Naive thymus-derived CD8-positive, alpha-beta T cell (primary cell): ENCODE measurements around the gene SMIM14. TPM values are rescaled to one million over a fixed set of nuclear protein-coding genes. Genes with fewer than 3 reads are reported as not detected.

ENCODE experiments used
- ATAC-seq, 2 donors: fragments of 150-1000 bp; cut with Tn5 transposase in 1 of 2; sonication (Bioruptor Pico), chemical (Tn5 transposase) in 1 of 2; 1 replicate in 1 of 2; 2 replicates in 1 of 2; pipeline ENCODE4 v1.10.0; 2021; ENCODE audit warnings: mild to moderate bottlenecking in 2 of 2, moderate library complexity in 2 of 2
- POLR2A ChIA-PET: fragments of 350-600 bp; sonication (Branson Sonifier 250); formaldehyde crosslinking; loops from one replicate; lab custom pipeline; 2021; ENCODE audit warnings: antibody characterized with exemption; lab: Charles Lee
- DNase-seq, 10 donors: peaks; one replicate each; pipeline versions ENCODE4 v3.0.0 to v3.0.0-alpha.2; 2020 to 2022
- H3K27ac Mint-ChIP-seq, 10 donors: one replicate each; pipeline ENCODE4 v1.8.0; 2020 to 2022; ENCODE audit warnings: mild to moderate bottlenecking in 10 of 10, mixed read lengths in 10 of 10, moderate library complexity in 4 of 10, inconsistent platforms in 1 of 10
- H3K27me3 Mint-ChIP-seq, 5 donors: one replicate each; pipeline ENCODE4 v1.8.0; 2021 to 2022; ENCODE audit warnings: mixed read lengths in 5 of 5
- H3K36me3 Mint-ChIP-seq, 3 donors: one replicate each; pipeline ENCODE4 v1.8.0; 2020 to 2022; ENCODE audit warnings: mixed read lengths in 3 of 3, mild to moderate bottlenecking in 2 of 3, inconsistent platforms in 1 of 3
- H3K4me1 Mint-ChIP-seq, 4 donors: one replicate each; pipeline ENCODE4 v1.8.0; 2021 to 2022; ENCODE audit warnings: mixed read lengths in 4 of 4
- H3K4me3 Mint-ChIP-seq, 10 donors: one replicate each; pipeline ENCODE4 v1.8.0; 2020 to 2022; ENCODE audit warnings: mild to moderate bottlenecking in 10 of 10, mixed read lengths in 10 of 10, moderate library complexity in 6 of 10, inconsistent platforms in 1 of 10
- H3K9me3 Mint-ChIP-seq, 9 donors: one replicate each; pipeline ENCODE4 v1.8.0; 2020 to 2022; ENCODE audit warnings: mixed read lengths in 9 of 9, mild to moderate bottlenecking in 3 of 9, inconsistent platforms in 1 of 9, moderate library complexity in 1 of 9
- polyA plus RNA-seq, 3 donors: library from polyadenylated mRNA; unstranded; fragments of 300-500 nt; fragmentation: Illumina TruSeq; gene quantifications; one replicate each; pipeline ENCODE4 v1.2.3, GENCODE V29; 2021
- total RNA-seq, 8 experiments: library from RNA in 2 of 8; stranded (reverse) in 2 of 8; gene quantifications; one replicate each; pipeline ENCODE4 v1.2.3 and lab custom pipeline; 2021 to 2026

The SMIM14 gene
- total and polyA plus RNA-seq, 5 experiments from 2014 or later = 11.5 to 51.9 (median 36.5) TPM

DNA sequence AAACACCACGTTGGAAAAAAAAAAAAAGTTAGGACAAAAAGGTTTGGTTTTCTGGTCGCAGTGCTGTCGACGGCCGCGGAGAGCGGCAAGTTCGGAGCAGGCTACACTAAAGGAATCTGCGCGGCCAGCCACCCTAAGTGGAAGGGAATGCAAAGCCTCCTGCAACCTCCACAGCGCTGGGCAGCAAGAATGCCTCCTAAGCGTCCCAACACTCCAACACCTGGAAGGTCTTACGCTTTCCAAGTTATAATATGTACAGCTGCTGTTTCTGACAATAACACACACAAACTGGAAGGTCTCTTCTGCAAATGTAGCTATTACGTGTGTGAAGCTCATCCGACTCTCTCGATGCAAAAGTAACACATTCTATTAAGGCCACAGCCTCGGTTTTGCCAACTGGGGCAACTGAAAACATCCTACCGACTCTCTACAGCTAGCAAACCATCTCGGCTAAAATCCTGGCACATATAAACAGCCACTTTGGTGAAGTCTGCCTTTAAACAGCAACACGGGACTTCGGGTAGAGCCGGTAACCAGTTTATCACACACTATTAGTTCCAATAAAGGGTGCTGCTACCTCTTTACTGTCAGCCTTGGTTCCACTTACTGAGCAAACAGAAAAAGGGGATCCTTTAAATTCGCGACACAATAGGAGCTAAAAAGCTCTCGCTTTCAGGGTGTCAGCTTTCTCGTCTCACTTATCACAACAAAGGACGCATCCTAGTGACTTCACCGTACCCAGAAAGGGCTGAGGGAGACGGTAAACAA, 895 bp downstream of the SMIM14 start:
- POLR2A ChIA-PET = interaction anchor here (0.6 to 3.5 kb wide), 10 partner anchors 8 to 824 kb away, joined by 3 to 19 read pairs (median 6); partner anchors contain the start of genes LIAS, PDS5A, RPL9 and UBE2K
- peak in 7 of 10 donors; percentile 9 to 52 (median 22) for DNase-seq
- H3K27ac Mint-ChIP-seq = peak overlapping the region; percentile 83 to 98 (median 96)
- H3K36me3 Mint-ChIP-seq = no peaks in the 10 kb centered on the region
- no peaks in the 10 kb centered on the region for H3K9me3 Mint-ChIP-seq
- peak overlapping the region; percentile 82 to 97 (median 92) for H3K4me3 Mint-ChIP-seq
- H3K27me3 Mint-ChIP-seq = no peaks in the 10 kb centered on the region
- peaks cover 11 to 53% (median 44%) of the 10 kb centered on the region in 4 donors for H3K4me1 Mint-ChIP-seq
- ATAC-seq = peak; percentile 23 to 37

GRCh38 chr4:39637221-39637585, 1.5 kb downstream of the SMIM14 start:
- Mint-ChIP-seq H3K27ac (peak overlapping the region; percentile 83 to 98 (median 96)), H3K36me3 (no peaks in the 10 kb centered on the region), H3K4me3 (peak overlapping the region; percentile 82 to 97 (median 92)), H3K9me3 (no peaks in the 10 kb centered on the region), H3K27me3 (no peaks in the 10 kb centered on the region), H3K4me1 (peaks cover 11 to 53% (median 44%) of the 10 kb centered on the region in 4 donors)
- no peak for DNase-seq
- ATAC-seq = no peak
- POLR2A ChIA-PET = interaction anchor here (1.1 to 3.5 kb wide), 6 partner anchors 10 to 341 kb away, joined by 3 to 19 read pairs (median 8); partner anchors contain the start of genes LIAS, PDS5A, RPL9 and UGDH

DNA sequence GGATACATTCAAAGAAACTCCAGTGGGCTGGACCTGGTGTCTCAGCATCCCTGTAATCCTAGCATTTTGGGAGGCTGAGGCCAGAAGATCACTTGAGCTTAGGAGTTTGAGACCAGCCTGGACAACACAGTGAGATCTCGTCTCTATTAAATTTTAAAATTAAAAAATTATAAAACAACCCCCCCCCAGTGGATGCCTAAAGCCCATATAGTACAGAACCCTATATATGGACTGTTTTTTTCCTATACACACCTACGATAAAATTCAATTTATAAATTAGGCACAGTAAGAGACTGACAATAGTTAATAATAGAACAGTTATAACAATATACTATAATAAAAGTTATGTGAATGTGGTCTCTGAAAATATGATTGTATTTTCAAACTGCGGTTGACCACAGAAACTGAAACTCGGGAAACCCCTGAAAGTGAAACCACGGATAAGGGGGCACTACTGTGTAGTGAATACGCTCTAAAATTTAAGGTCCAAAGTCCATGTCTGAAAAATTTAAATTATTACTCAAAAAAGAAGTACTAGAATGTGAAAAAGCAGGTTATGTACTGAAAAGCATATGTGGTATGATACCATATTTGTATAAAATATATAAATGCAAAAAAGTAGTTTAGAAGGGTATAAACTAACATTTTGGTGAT, 2.0 kb downstream of the SMIM14 start:
- POLR2A ChIA-PET = no interaction called here
- peaks cover 11 to 53% (median 44%) of the 10 kb centered on the region in 4 donors for H3K4me1 Mint-ChIP-seq
- H3K9me3 Mint-ChIP-seq = no peaks in the 10 kb centered on the region
- ATAC-seq (no peak), DNase-seq (peak in 5 of 10 donors; percentile 4 to 45 (median 19))
- peak overlapping the region in 9 of 10 donors; percentile 82 to 97 (median 92) for H3K4me3 Mint-ChIP-seq
- no peaks in the 10 kb centered on the region for H3K27me3 Mint-ChIP-seq
- H3K27ac Mint-ChIP-seq = peak overlapping the region; percentile 21 to 98 (median 94)
- no peaks in the 10 kb centered on the region for H3K36me3 Mint-ChIP-seq

DNA sequence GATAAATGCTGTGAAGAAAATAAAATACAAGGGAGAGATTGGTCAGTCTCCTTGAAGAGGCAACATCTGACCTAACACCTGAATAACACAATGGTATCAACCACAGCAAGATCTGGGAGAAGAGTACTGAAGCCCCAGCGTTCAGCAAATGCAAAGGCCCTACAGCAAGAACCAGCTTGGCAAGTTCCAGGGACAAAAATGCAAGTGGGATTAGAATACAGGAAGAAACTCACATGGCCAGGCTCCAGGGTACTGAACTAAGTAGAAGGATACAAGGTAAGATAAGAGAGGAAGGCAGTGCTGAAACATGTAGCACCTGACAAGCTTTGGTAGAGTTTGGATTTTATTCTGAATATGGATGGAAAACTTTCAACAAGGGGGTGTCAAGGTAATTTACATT, 3.6 kb downstream of the SMIM14 start:
- Mint-ChIP-seq H3K27ac (peak overlapping the region; percentile 29 to 94 (median 79)), H3K36me3 (no peaks in the 10 kb centered on the region), H3K4me3 (peak overlapping the region in 4 of 10 donors; percentile 0 to 16 (median 10)), H3K9me3 (no peaks in the 10 kb centered on the region), H3K4me1 (peaks cover 11 to 56% (median 41%) of the 10 kb centered on the region in 4 donors), H3K27me3 (no peaks in the 10 kb centered on the region)
- ATAC-seq (no peak), DNase-seq (no peak)
- POLR2A ChIA-PET = no interaction called here

- no peaks in the 10 kb centered on the region for H3K27me3 Mint-ChIP-seq
- H3K27ac Mint-ChIP-seq = peak overlapping the region in 2 of 10 donors; percentile 53 to 56
- H3K4me1 Mint-ChIP-seq = peaks cover 14 to 57% (median 24%) of the 10 kb centered on the region in 4 donors
- POLR2A ChIA-PET = no interaction called here
- DNase-seq (no peak), ATAC-seq (no peak)
- peaks cover 0 to 9% (median 0%) of the 10 kb centered on the region in 3 donors for H3K36me3 Mint-ChIP-seq
- peak overlapping the region in 1 of 10 donors; percentile 55 for H3K4me3 Mint-ChIP-seq
- no peaks in the 10 kb centered on the region for H3K9me3 Mint-ChIP-seq
Observed at GRCh38 chr4:39631700-39632079, 7.0 kb downstream of the SMIM14 start.

DNA sequence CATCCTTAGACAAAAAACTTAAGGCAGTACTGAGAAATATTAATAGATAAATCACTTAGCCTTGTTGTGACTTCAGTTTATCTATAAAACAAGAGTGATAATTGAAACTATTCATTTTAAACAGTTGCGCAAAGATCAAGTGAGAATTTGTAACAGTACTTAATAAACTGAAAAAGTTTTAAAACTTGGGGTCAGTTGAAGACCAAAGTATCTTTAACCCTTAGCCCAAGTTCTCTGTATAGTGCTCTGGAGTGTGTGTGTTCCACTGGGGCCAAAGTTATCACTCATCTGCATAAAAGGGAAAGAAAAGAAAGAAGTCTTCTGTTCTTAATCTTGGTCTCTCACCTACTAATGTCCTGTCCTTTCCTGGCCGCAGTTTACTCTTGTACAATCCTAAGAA, 11.3 kb downstream of the SMIM14 start:
- ATAC-seq (no peak), DNase-seq (no peak)
- peaks cover 0 to 26% (median 1%) of the 10 kb centered on the region in 3 donors for H3K36me3 Mint-ChIP-seq
- POLR2A ChIA-PET = no interaction called here
- no peaks in the 10 kb centered on the region for H3K9me3 Mint-ChIP-seq
- no peak overlapping the region for H3K4me3 Mint-ChIP-seq
- peaks cover 5 to 53% (median 9%) of the 10 kb centered on the region in 4 donors for H3K4me1 Mint-ChIP-seq
- H3K27ac Mint-ChIP-seq = peak overlapping the region in 1 of 10 donors; percentile 67
- H3K27me3 Mint-ChIP-seq = no peaks in the 10 kb centered on the region

DNA sequence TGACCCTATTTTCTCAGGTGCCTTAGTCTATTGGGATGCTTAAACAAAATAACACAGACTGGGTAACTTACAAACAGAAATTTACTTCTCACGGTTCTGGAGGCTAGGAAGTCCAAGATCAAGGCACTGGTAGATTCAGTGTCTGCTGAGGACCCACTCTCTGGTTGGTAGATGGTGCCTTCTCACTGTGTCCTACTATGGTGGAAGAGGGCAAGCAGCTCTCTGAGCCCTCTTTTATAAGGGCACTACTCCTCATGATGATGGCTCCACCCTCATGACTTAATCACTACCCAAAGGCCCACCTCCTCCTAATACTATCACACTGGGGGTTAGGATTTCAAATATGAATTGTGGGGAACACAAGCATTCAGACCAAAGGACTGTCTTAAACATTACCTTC, 11.8 kb downstream of the SMIM14 start:
- peaks cover 0 to 26% (median 1%) of the 10 kb centered on the region in 3 donors for H3K36me3 Mint-ChIP-seq
- H3K27me3 Mint-ChIP-seq = no peaks in the 10 kb centered on the region
- DNase-seq (no peak), ATAC-seq (no peak)
- peak overlapping the region in 2 of 10 donors; percentile 38 to 67 for H3K27ac Mint-ChIP-seq
- peak overlapping the region in 1 of 10 donors; percentile 46 for H3K4me3 Mint-ChIP-seq
- POLR2A ChIA-PET = interaction anchor here (1.4 kb wide), 1 partner anchor 11 kb away, joined by 5 read pairs; the partner anchor contains the start of gene SMIM14
- peaks cover 5 to 53% (median 9%) of the 10 kb centered on the region in 4 donors for H3K4me1 Mint-ChIP-seq
- no peaks in the 10 kb centered on the region for H3K9me3 Mint-ChIP-seq

- Mint-ChIP-seq H3K27me3 (no peaks in the 10 kb centered on the region), H3K9me3 (no peaks in the 10 kb centered on the region), H3K36me3 (peaks cover 0 to 26% (median 3%) of the 10 kb centered on the region in 3 donors), H3K27ac (peak overlapping the region in 3 of 10 donors; percentile 9 to 67 (median 9)), H3K4me1 (peaks cover 5 to 53% (median 9%) of the 10 kb centered on the region in 4 donors), H3K4me3 (peak overlapping the region in 1 of 10 donors; percentile 73)
- POLR2A ChIA-PET = interaction anchor here (0.6 to 1.4 kb wide), 2 partner anchors 12 to 26 kb away, joined by 3 to 5 read pairs; partner anchors contain the start of gene SMIM14
- no peak for DNase-seq
- peak in 1 of 2 donors; percentile 61 for ATAC-seq
Observed at GRCh38 chr4:39626261-39626660, 12.4 kb downstream of the SMIM14 start.

GRCh38 chr4:39621582-39621981, 17.1 kb downstream of the SMIM14 start:
- Mint-ChIP-seq H3K9me3 (no peaks in the 10 kb centered on the region), H3K36me3 (peaks cover 0 to 19% (median 4%) of the 10 kb centered on the region in 3 donors), H3K4me3 (no peak overlapping the region), H3K4me1 (peaks cover 0 to 35% (median 4%) of the 10 kb centered on the region in 4 donors), H3K27ac (no peak overlapping the region), H3K27me3 (no peaks in the 10 kb centered on the region)
- POLR2A ChIA-PET = no interaction called here
- ATAC-seq = no peak
- DNase-seq = no peak

DNA sequence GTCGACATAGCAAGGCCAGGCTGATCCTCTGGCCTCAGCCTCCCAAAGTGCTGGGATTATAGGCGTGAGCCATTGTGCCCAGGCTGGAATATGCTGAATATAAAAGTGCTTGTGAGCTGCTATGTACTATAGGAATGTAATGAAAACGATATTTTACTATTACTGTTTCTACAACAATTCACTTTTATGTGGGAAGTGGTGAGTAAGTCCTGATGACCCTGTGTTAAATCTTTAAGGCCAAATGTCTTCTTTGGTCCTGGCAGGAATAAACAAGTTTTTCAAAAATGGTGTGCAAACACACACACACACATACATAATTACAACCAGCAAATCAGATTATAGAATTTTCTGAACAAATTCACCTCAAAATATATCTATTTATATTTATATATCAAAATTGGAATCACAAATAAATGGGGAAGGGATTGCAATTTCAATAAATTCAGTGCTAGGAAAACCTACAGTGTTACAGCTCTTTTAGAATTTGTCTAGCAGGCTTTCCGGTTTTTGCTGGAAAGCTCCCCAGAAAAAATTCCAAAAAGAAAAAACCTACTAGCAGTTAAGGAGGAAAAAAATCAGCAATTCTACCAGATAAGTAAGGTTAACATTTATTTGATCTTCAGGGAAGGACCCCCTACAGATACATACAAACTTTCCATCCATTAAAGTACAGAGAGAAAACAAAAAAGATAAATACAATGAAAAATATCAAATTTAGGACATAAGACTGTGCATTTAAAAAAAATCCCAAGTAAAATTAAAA, 17.9 kb downstream of the SMIM14 start:
- no peak overlapping the region for H3K4me3 Mint-ChIP-seq
- DNase-seq (no peak), ATAC-seq (no peak)
- H3K4me1 Mint-ChIP-seq = peaks cover 0 to 29% (median 4%) of the 10 kb centered on the region in 4 donors
- POLR2A ChIA-PET = interaction anchor here (0.6 kb wide), 1 partner anchor 688 kb away, joined by 5 read pairs; no protein-coding TSS in a partner anchor
- no peak overlapping the region for H3K27ac Mint-ChIP-seq
- no peaks in the 10 kb centered on the region for H3K9me3 Mint-ChIP-seq
- H3K27me3 Mint-ChIP-seq = no peaks in the 10 kb centered on the region
- H3K36me3 Mint-ChIP-seq = peaks cover 0 to 17% (median 4%) of the 10 kb centered on the region in 3 donors

GRCh38 chr4:39617534-39617933, 21.1 kb downstream of the SMIM14 start:
- Mint-ChIP-seq H3K36me3 (peaks cover 0 to 5% (median 3%) of the 10 kb centered on the region in 3 donors), H3K27ac (no peak overlapping the region), H3K4me3 (no peak overlapping the region), H3K9me3 (no peaks in the 10 kb centered on the region), H3K4me1 (peaks cover 0 to 18% (median under 1%) of the 10 kb centered on the region in 4 donors), H3K27me3 (no peaks in the 10 kb centered on the region)
- POLR2A ChIA-PET = no interaction called here
- no peak for DNase-seq
- no peak for ATAC-seq

DNA sequence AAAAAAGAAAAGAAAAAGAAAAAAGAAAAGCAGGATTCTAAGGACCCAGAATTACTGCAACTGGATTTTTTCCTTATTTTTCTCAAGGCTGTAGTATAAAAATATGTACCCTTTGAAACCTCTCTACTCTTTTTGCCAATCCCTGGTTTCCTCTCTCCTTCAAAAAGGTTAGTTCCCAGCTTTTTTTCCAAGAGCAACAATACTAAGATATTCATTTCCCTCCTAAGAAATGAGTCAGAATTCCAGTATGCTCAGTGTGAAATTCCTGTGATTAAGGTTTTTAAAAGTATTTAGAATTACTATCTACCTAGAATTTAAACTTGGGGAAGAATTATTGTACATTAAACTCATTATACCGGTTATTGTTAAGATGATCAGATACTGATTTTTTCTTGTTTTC, 22.0 kb downstream of the SMIM14 start:
- ATAC-seq = no peak
- POLR2A ChIA-PET = no interaction called here
- H3K36me3 Mint-ChIP-seq = peaks cover 0 to 7% (median 5%) of the 10 kb centered on the region in 3 donors

More for the DNA sequence above, 22.0 kb downstream of the SMIM14 start:
- H3K4me1 Mint-ChIP-seq = peaks cover 0 to 18% (median 2%) of the 10 kb centered on the region in 4 donors
- H3K27ac Mint-ChIP-seq = no peak overlapping the region
- H3K27me3 Mint-ChIP-seq = no peaks in the 10 kb centered on the region
- no peak for DNase-seq
- H3K4me3 Mint-ChIP-seq = no peak overlapping the region
- H3K9me3 Mint-ChIP-seq = no peaks in the 10 kb centered on the region
